ENCODE results near the gene POLR2L. TPM values are rescaled to one million over a fixed set of nuclear protein-coding genes. Genes with fewer than 3 reads are reported as not detected.

POLR2L gene
- total RNA-seq, 4 donors from 2014 or later = 71.7 to 140 (median 110) TPM

DNA sequence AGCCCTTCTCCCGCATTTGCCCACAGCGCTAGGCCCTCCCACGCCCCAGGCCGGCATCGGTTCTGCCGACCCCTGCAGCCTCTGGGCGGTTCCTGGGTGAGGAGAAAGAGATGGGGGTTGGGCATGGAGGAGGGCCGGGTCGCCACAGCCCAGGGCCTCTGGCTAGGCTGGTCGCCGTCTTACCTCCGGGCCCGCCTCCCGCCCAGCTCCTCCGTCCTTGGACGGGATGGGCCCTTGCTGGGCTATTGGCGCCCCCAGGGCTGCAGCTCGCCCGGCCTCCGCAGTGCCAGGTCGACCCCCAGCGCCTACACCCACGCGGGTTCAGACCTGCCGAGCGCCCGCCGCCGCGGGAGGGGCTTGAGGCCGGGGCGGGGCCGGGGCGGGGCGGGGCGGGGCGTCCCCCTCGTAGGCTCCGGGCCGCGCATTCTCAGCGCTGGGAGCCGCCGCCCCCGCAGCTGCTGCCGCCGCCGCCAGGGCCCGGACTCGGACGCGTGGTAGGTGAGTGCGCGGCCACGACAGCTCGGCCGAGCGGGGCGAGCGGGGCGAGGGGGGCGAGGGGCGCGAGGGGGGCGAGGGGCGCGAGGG lies 9.7 kb downstream of the POLR2L start, which contains the start of gene CD151:
Gene CD151 (plus strand): TSS at position 424 of the 585 bp plus-strand sequence. CDS start 3,118 bp downstream, outside the sequence.
- Histone ChIP-seq H3K9me3 (no peaks in the 10 kb centered on the region), H3K36me3 (peaks cover 0 to 20% (median 0%) of the 10 kb centered on the region in 3 donors), H3K4me3 (peak within 1 kb of the TSS; percentile 67 to 87 (median 85)), H3K27ac (peak within 1 kb of the TSS; percentile 88 to 93 (median 90)), H3K27me3 (peaks cover 0 to 40% of the 10 kb centered on the region in 2 donors), H3K4me1 (peaks cover 0 to 90% (median 59%) of the 10 kb centered on the region in 4 donors)
- no peak for DNase-seq (ENCODE audit: low spot score in 2 of 2)
- 1% methylated on average over 25 of the region's 67 CpGs; no CpG with 5 or more reads in 1 of the 2 donors for WGBS, 2 donors
- TF ChIP-seq CTCF (IDR thresholded peaks at IDR 0.05) (peak in 1 of 5 experiments; percentile 32), EP300 (IDR thresholded peaks at IDR 0.05) (no peak)

GRCh38 chr11:831961-832528 lies 10.3 kb downstream of the POLR2L start:
- H3K27me3 ChIP-seq = peaks cover 0 to 43% of the 10 kb centered on the region in 2 donors
- no peak for TF ChIP-seq EP300 (IDR thresholded peaks at IDR 0.05)
- TF ChIP-seq POLR2A (IDR thresholded peaks at IDR 0.05) = no peak
- TF ChIP-seq CTCF (IDR thresholded peaks at IDR 0.05) = no peak
- DNase-seq (ENCODE audit: low spot score in 2 of 2) = no peak
- peak overlapping the region; percentile 33 to 87 (median 85) for H3K4me3 ChIP-seq
- peaks cover 0 to 15% (median 0%) of the 10 kb centered on the region in 3 donors for H3K36me3 ChIP-seq
- 66 to 72% methylated on average over 18 to 20 of the region's 23 CpGs for WGBS, 2 donors
- H3K9me3 ChIP-seq = no peaks in the 10 kb centered on the region
- peak overlapping the region in 3 of 4 donors; percentile 70 to 93 (median 90) for H3K27ac ChIP-seq
- peaks cover 0 to 92% (median 63%) of the 10 kb centered on the region in 4 donors for H3K4me1 ChIP-seq

- Histone ChIP-seq H3K27ac (peak overlapping the region in 2 of 4 donors; percentile 5 to 93), H3K36me3 (peaks cover 0 to 7% (median 0%) of the 10 kb centered on the region in 3 donors), H3K4me1 (peaks cover 0 to 92% (median 66%) of the 10 kb centered on the region in 4 donors), H3K9me3 (no peaks in the 10 kb centered on the region), H3K27me3 (peaks cover 0 to 49% of the 10 kb centered on the region in 2 donors), H3K4me3 (peak overlapping the region in 1 of 4 donors; percentile 22)
- DNase-seq (ENCODE audit: low spot score in 2 of 2) = no peak
- TF ChIP-seq POLR2A (IDR thresholded peaks at IDR 0.05) (no peak), EP300 (IDR thresholded peaks at IDR 0.05) (no peak), CTCF (IDR thresholded peaks at IDR 0.05) (no peak)
- WGBS, 2 donors = 53 to 70% methylated on average over 22 to 29 of the region's 31 CpGs
These were observed 11.0 kb downstream of the POLR2L start for GRCh38 chr11:831118-831864.

DNA sequence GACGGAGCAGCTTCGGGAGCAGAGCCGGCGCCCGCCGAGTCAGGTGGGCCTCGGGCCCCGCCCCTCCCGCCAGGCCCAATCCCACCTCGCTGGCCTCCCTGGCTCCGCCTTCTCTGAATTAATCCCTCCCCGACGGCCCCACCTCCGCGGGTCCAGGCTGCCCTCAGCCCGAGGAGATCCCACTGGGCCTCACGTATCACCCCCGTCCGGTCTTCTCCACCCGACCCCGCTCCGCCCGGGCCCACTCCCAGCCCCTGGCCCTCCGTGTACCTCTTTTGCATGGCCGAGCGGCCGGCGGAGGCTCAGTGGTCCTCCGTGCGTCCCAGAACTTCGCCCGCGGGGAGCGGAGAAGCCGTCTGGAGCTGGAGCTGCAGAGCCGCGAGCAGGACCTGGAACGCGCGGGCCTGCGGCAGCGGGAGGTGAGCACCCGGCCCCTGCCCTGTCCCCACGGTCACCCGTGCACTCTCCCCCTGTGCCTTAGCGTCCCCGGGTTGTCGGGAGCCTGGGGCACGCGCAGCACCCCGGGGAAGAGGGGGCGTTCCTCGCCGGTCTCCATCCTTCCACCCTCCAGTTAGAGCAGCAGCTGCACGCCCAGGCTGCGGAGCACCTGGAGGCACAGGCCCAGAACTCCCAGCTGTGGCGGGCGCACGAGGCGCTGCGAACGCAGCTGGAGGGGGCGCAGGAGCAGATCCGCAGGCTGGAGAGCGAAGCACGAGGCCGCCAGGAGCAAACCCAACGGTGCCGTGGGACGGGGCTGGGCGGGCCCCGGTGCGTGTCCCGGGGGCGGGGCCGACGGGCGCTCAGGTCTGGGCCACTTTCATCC lies 11.8 kb downstream of the POLR2L start:
- Histone ChIP-seq H3K4me3 (peak overlapping the region; percentile 20 to 44 (median 28)), H3K27ac (peak overlapping the region in 2 of 4 donors; percentile 5 to 93), H3K4me1 (peaks cover 0 to 86% (median 66%) of the 10 kb centered on the region in 4 donors), H3K27me3 (peaks cover 0 to 57% of the 10 kb centered on the region in 2 donors), H3K36me3 (peaks cover 0 to 4% (median 0%) of the 10 kb centered on the region in 3 donors), H3K9me3 (no peaks in the 10 kb centered on the region)
- TF ChIP-seq CTCF (IDR thresholded peaks at IDR 0.05) = no peak
- no peak for TF ChIP-seq EP300 (IDR thresholded peaks at IDR 0.05)
- no peak for TF ChIP-seq POLR2A (IDR thresholded peaks at IDR 0.05)
- WGBS, 2 donors = 2 to 9% methylated on average over 42 to 56 of the region's 78 CpGs
- no peak for DNase-seq (ENCODE audit: low spot score in 2 of 2)
